ENCODE measurements around the gene CPNE9. TPM values are rescaled to one million over a fixed set of nuclear protein-coding genes. Genes with fewer than 3 reads are reported as not detected.
"Not testable (repeated sequence)": the region's sequence is repeated elsewhere in the genome, so short reads cannot be mapped to it uniquely, and the experiment has no call there.

Gene CPNE9
- total RNA-seq, 4 donors from 2014 or later: not detected

GRCh38 chr3:9770276-9770812 lies 66.7 kb downstream of the CPNE9 start:
- Histone ChIP-seq H3K36me3 (no peaks in the 10 kb centered on the region), H3K9me3 (no peaks in the 10 kb centered on the region), H3K27ac (peak overlapping the region; percentile 64 to 80 (median 78)), H3K4me3 (peak overlapping the region; percentile 60 to 64 (median 62)), H3K27me3 (no peaks in the 10 kb centered on the region), H3K4me1 (peaks cover 9 to 11% of the 10 kb centered on the region in 2 donors)
- DNase-seq: peak; percentile 51 to 73
- ATAC-seq: peak in 1 of 2 donors; percentile 41
- TF ChIP-seq CTCF (IDR thresholded peaks at IDR 0.05 in 4 of 5, conservative IDR thresholded peaks at IDR 0.05 in 1 of 5): no peak
- no peak for TF ChIP-seq POLR2A (IDR thresholded peaks at IDR 0.05)
- in situ Hi-C loops (cut with MboI; ENCODE audit: low sequenced_read_pairs in 4 of 4) (no loop called here), intact Hi-C loops (cut with DNase I; ENCODE audit: low total_unique reads) (no loop called here)

- peaks cover 9 to 11% of the 10 kb centered on the region in 2 donors for H3K4me1 ChIP-seq
- ATAC-seq; in situ Hi-C loops (cut with MboI; ENCODE audit: low sequenced_read_pairs in 4 of 4); H3K4me3 ChIP-seq; H3K36me3 ChIP-seq; intact Hi-C loops (cut with DNase I; ENCODE audit: low total_unique reads); H3K27me3 ChIP-seq; H3K9me3 ChIP-seq; DNase-seq: not testable (repeated sequence)
- H3K27ac ChIP-seq: peak overlapping the region in 3 of 4 donors; percentile 78 to 80 (median 78)
Observed at GRCh38 chr3:9771007-9771406, 67.4 kb downstream of the CPNE9 start.

GRCh38 chr3:9776896-9777693 lies 73.5 kb downstream of the CPNE9 start:
- no peak for TF ChIP-seq CTCF (IDR thresholded peaks at IDR 0.05 in 4 of 5, conservative IDR thresholded peaks at IDR 0.05 in 1 of 5)
- TF ChIP-seq POLR2A (IDR thresholded peaks at IDR 0.05): no peak
- peaks cover 0 to 17% of the 10 kb centered on the region in 2 donors for H3K36me3 ChIP-seq
- no peak for DNase-seq
- intact Hi-C loops (cut with DNase I; ENCODE audit: low total_unique reads): no loop called here
- no peak overlapping the region for H3K27ac ChIP-seq
- no peak for ATAC-seq
- in situ Hi-C loops (cut with MboI; ENCODE audit: low sequenced_read_pairs in 4 of 4): no loop called here
- H3K4me1 ChIP-seq: no peaks in the 10 kb centered on the region
- H3K4me3 ChIP-seq: no peak overlapping the region
- no peaks in the 10 kb centered on the region for H3K27me3 ChIP-seq
- no peaks in the 10 kb centered on the region for H3K9me3 ChIP-seq

- no peak overlapping the region for H3K27ac ChIP-seq
- H3K27me3 ChIP-seq: no peaks in the 10 kb centered on the region
- ATAC-seq (no peak), DNase-seq (no peak)
- TF ChIP-seq POLR2A (IDR thresholded peaks at IDR 0.05): no peak
- no peak for TF ChIP-seq CTCF (IDR thresholded peaks at IDR 0.05 in 4 of 5, conservative IDR thresholded peaks at IDR 0.05 in 1 of 5)
- H3K9me3 ChIP-seq: no peaks in the 10 kb centered on the region
- no peaks in the 10 kb centered on the region for H3K4me1 ChIP-seq
- in situ Hi-C loops (cut with MboI; ENCODE audit: low sequenced_read_pairs in 4 of 4) (no loop called here), intact Hi-C loops (cut with DNase I; ENCODE audit: low total_unique reads) (no loop called here)
- H3K36me3 ChIP-seq: peaks cover 0 to 23% of the 10 kb centered on the region in 2 donors
- H3K4me3 ChIP-seq: no peak overlapping the region
Observed at GRCh38 chr3:9777694-9778021, 74.0 kb downstream of the CPNE9 start.

GRCh38 chr3:9778143-9779074 lies 74.8 kb downstream of the CPNE9 start:
- Histone ChIP-seq H3K9me3 (no peaks in the 10 kb centered on the region), H3K4me1 (no peaks in the 10 kb centered on the region), H3K27ac (no peak overlapping the region), H3K27me3 (no peaks in the 10 kb centered on the region), H3K4me3 (no peak overlapping the region), H3K36me3 (peaks cover 0 to 30% of the 10 kb centered on the region in 2 donors)
- DNase-seq (no peak), ATAC-seq (peak in 1 of 2 donors; percentile 40)
- in situ Hi-C loops (cut with MboI; ENCODE audit: low sequenced_read_pairs in 4 of 4) (no loop called here), intact Hi-C loops (cut with DNase I; ENCODE audit: low total_unique reads) (no loop called here)
- TF ChIP-seq POLR2A (IDR thresholded peaks at IDR 0.05) (no peak), CTCF (IDR thresholded peaks at IDR 0.05 in 4 of 5, conservative IDR thresholded peaks at IDR 0.05 in 1 of 5) (no peak)
